Activated T-cell treated with anti-CD3 and anti-CD28 coated beads, Interleukin-2, amount 50 U/mL, for 48 hours (primary cell): ENCODE data around the gene ELMO3.
A peak's percentile ranks its signal among the peaks of the same experiment; 100 is the strongest.

Experiments
- DNase-seq, 2 experiments: peaks; one replicate each; pipeline ENCODE4 v3.0.0-alpha.2; 2020

ELMO3 gene

GRCh38 chr16:67199011-67199807 is at the start of gene ELMO3:
Gene ELMO3, plus strand, starts transcription at chr16:67199131. Its CDS starts 196 bp downstream, at chr16:67199327.
- DNase-seq = no peak

- no peak for DNase-seq
Observed at GRCh38 chr16:67149276-67150046, 49.5 kb upstream of the ELMO3 start.

- DNase-seq = peak; percentile 69 to 74
Observed at GRCh38 chr16:67150047-67150832, 48.7 kb upstream of the ELMO3 start.

GRCh38 chr16:67150833-67151396 is 48.0 kb upstream of the ELMO3 start, which contains the start of gene B3GNT9:
Gene B3GNT9, minus strand, starts transcription at chr16:67150998. Its CDS starts 513 bp downstream, at chr16:67150485.
- peak in 1 of 2 experiments; percentile 70 for DNase-seq

- no peak for DNase-seq
Observed at GRCh38 chr16:67151431-67152097, 47.4 kb upstream of the ELMO3 start.

- DNase-seq = no peak
Observed at GRCh38 chr16:67154578-67155294, 44.2 kb upstream of the ELMO3 start.

- DNase-seq = peak; percentile 86 to 90
Observed at GRCh38 chr16:67155295-67156142, 43.4 kb upstream of the ELMO3 start.

GRCh38 chr16:67156143-67156844 is 42.6 kb upstream of the ELMO3 start:
- DNase-seq = peak in 1 of 2 experiments; percentile 24

GRCh38 chr16:67157106-67157748 is 41.7 kb upstream of the ELMO3 start:
- no peak for DNase-seq

GRCh38 chr16:67157892-67158635 is 40.9 kb upstream of the ELMO3 start:
- no peak for DNase-seq

GRCh38 chr16:67158637-67159600 is 40.0 kb upstream of the ELMO3 start:
- DNase-seq = peak; percentile 90

- DNase-seq = peak in 1 of 2 experiments; percentile 20
Observed at GRCh38 chr16:67161595-67162058, 37.3 kb upstream of the ELMO3 start.

- DNase-seq = no peak
Observed at GRCh38 chr16:67162506-67163163, 36.3 kb upstream of the ELMO3 start.

GRCh38 chr16:67163164-67163998 is 35.5 kb upstream of the ELMO3 start:
- DNase-seq = peak; percentile 66 to 73

- DNase-seq = no peak
Observed at GRCh38 chr16:67163999-67164558, 34.9 kb upstream of the ELMO3 start.
